ENCODE measurements around the gene CARD14.

Gene CARD14

GRCh38 chr17:80245566-80246265 is 75.9 kb downstream of the CARD14 start:
- Histone ChIP-seq H3K4me2 (ENCODE audit: low read depth, low read length) (no peak overlapping the region), H3K27ac (ENCODE audit: low read length) (no peak overlapping the region), H3K9me2 (replicated peaks; ENCODE audit: insufficient read depth, low read length) (no peaks in the 10 kb centered on the region), H2AFZ (ENCODE audit: low read length) (no peak overlapping the region), H3K27me3 (replicated peaks; ENCODE audit: insufficient read depth, low read length) (no peaks in the 10 kb centered on the region), H3K4me1 (ENCODE audit: low read length) (no peaks in the 10 kb centered on the region), H3K36me3 (replicated peaks; ENCODE audit: insufficient read depth, low read length) (no peaks in the 10 kb centered on the region), H3F3A (ENCODE audit: insufficient read depth, low read length) (no peaks in the 10 kb centered on the region), H4K20me1 (ENCODE audit: insufficient read depth, low read length) (no peaks in the 10 kb centered on the region), H3K4me3 (ENCODE audit: low read length) (no peak overlapping the region), H3K79me2 (ENCODE audit: low read length) (no peaks in the 10 kb centered on the region), H3K9me3 (replicated peaks; ENCODE audit: insufficient read depth, low read length) (no peaks in the 10 kb centered on the region), H3K9ac (ENCODE audit: low read length) (no peak overlapping the region)
- DNase-seq: no peak
- TF ChIP-seq EZH2 (optimal IDR thresholded peaks at IDR 0.05; ENCODE audit: low read depth, low read length) (no peak), CTCF (IDR thresholded peaks at IDR 0.05; ENCODE audit: low read length) (no peak), EZH2phosphoT487 (IDR thresholded peaks at IDR 0.05; ENCODE audit: low read length) (no peak)

DNA sequence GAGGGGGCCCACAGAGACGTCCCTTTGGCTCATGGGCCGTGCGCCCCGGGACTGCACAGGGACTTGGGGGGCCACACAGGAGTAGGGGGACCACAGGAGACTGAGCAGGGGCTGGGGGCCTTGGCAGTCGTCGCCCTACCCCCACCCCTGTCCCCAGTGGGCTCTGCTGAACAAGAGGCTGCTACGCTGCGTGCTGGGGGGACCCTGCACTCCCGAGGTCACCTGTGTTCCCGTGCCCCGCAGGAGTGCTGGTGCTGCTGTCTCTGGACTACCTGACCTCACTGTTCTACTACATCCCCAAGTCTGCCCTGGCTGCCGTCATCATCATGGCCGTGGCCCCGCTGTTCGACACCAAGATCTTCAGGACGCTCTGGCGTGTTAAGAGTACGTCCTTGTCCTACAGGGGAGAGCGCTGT is 76.4 kb downstream of the CARD14 start:
- no peaks in the 10 kb centered on the region for H3K27me3 ChIP-seq (replicated peaks; ENCODE audit: insufficient read depth, low read length)
- no peak overlapping the region for H3K4me3 ChIP-seq (ENCODE audit: low read length)
- H3K9me3 ChIP-seq (replicated peaks; ENCODE audit: insufficient read depth, low read length): no peaks in the 10 kb centered on the region
- no peaks in the 10 kb centered on the region for H3K79me2 ChIP-seq (ENCODE audit: low read length)
- H3K27ac ChIP-seq (ENCODE audit: low read length): no peak overlapping the region
- no peaks in the 10 kb centered on the region for H3F3A ChIP-seq (ENCODE audit: insufficient read depth, low read length)
- H3K36me3 ChIP-seq (replicated peaks; ENCODE audit: insufficient read depth, low read length): no peaks in the 10 kb centered on the region
- no peaks in the 10 kb centered on the region for H4K20me1 ChIP-seq (ENCODE audit: insufficient read depth, low read length)
- H2AFZ ChIP-seq (ENCODE audit: low read length): no peak overlapping the region
- H3K9ac ChIP-seq (ENCODE audit: low read length): no peak overlapping the region
- H3K9me2 ChIP-seq (replicated peaks; ENCODE audit: insufficient read depth, low read length): no peaks in the 10 kb centered on the region
- no peak for DNase-seq
- TF ChIP-seq EZH2 (optimal IDR thresholded peaks at IDR 0.05; ENCODE audit: low read depth, low read length): no peak
- TF ChIP-seq EZH2phosphoT487 (IDR thresholded peaks at IDR 0.05; ENCODE audit: low read length): no peak
- TF ChIP-seq CTCF (IDR thresholded peaks at IDR 0.05; ENCODE audit: low read length): no peak
- H3K4me1 ChIP-seq (ENCODE audit: low read length): no peaks in the 10 kb centered on the region
- H3K4me2 ChIP-seq (ENCODE audit: low read depth, low read length): no peak overlapping the region

DNA sequence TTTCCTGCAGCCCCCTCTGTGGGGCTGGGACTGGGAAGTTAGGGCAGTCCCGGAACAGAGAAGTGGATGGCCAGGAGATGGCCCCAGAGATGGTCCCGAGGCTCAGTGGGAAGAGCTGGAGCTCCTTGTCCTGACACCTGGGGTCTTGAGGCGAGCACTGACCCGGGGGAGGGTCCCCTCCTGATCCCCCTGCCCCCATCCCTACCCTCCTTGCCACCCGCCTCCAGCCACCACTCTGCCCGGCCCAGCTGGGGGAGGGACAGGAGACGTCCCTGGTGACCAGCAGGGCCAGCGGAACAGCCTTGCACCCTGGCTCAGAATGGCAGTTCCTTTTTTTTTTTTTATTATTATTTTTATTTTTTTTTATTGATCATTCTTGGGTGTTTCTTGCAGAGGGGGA is 76.9 kb downstream of the CARD14 start:
- no peaks in the 10 kb centered on the region for H3K36me3 ChIP-seq (replicated peaks; ENCODE audit: insufficient read depth, low read length)
- no peak overlapping the region for H3K4me2 ChIP-seq (ENCODE audit: low read depth, low read length)
- H3K4me1 ChIP-seq (ENCODE audit: low read length): no peaks in the 10 kb centered on the region
- no peaks in the 10 kb centered on the region for H3K27me3 ChIP-seq (replicated peaks; ENCODE audit: insufficient read depth, low read length)
- no peaks in the 10 kb centered on the region for H3K9me3 ChIP-seq (replicated peaks; ENCODE audit: insufficient read depth, low read length)
- no peak for TF ChIP-seq EZH2 (optimal IDR thresholded peaks at IDR 0.05; ENCODE audit: low read depth, low read length)
- TF ChIP-seq CTCF (IDR thresholded peaks at IDR 0.05; ENCODE audit: low read length): no peak
- TF ChIP-seq EZH2phosphoT487 (IDR thresholded peaks at IDR 0.05; ENCODE audit: low read length): no peak
- H2AFZ ChIP-seq (ENCODE audit: low read length): no peak overlapping the region
- DNase-seq: no peak
- H3K9me2 ChIP-seq (replicated peaks; ENCODE audit: insufficient read depth, low read length): no peaks in the 10 kb centered on the region
- H3K4me3 ChIP-seq (ENCODE audit: low read length): no peak overlapping the region
- no peak overlapping the region for H3K9ac ChIP-seq (ENCODE audit: low read length)
- H3K27ac ChIP-seq (ENCODE audit: low read length): no peak overlapping the region
- H4K20me1 ChIP-seq (ENCODE audit: insufficient read depth, low read length): no peaks in the 10 kb centered on the region
- no peaks in the 10 kb centered on the region for H3K79me2 ChIP-seq (ENCODE audit: low read length)
- H3F3A ChIP-seq (ENCODE audit: insufficient read depth, low read length): no peaks in the 10 kb centered on the region

All from MM.1S (cell line).